GM12873 (cell line): ENCODE measurements around the gene FAM184A.

Experiments used
- CTCF ChIP-seq: IDR thresholded peaks from 2 replicates; pipeline ENCODE4 v1.5.1; 2012; ENCODE audit warnings: low read depth, mild to moderate bottlenecking, moderate library complexity, low read length, control low read depth; ENCODE audit not compliant: insufficient read depth; ENCODE audit errors: missing control alignments

The FAM184A gene

GRCh38 chr6:118917546-118918328, 160.7 kb downstream of the FAM184A start:
- no peak for TF ChIP-seq CTCF

GRCh38 chr6:118914598-118914997, 163.9 kb downstream of the FAM184A start:
- no peak for TF ChIP-seq CTCF

- no peak for TF ChIP-seq CTCF
Measured at GRCh38 chr6:118913161-118913560, 165.3 kb downstream of the FAM184A start.

GRCh38 chr6:118912646-118913045, 165.8 kb downstream of the FAM184A start:
- TF ChIP-seq CTCF = no peak
